ENCODE data around the gene PMPCA.

PMPCA gene

DNA sequence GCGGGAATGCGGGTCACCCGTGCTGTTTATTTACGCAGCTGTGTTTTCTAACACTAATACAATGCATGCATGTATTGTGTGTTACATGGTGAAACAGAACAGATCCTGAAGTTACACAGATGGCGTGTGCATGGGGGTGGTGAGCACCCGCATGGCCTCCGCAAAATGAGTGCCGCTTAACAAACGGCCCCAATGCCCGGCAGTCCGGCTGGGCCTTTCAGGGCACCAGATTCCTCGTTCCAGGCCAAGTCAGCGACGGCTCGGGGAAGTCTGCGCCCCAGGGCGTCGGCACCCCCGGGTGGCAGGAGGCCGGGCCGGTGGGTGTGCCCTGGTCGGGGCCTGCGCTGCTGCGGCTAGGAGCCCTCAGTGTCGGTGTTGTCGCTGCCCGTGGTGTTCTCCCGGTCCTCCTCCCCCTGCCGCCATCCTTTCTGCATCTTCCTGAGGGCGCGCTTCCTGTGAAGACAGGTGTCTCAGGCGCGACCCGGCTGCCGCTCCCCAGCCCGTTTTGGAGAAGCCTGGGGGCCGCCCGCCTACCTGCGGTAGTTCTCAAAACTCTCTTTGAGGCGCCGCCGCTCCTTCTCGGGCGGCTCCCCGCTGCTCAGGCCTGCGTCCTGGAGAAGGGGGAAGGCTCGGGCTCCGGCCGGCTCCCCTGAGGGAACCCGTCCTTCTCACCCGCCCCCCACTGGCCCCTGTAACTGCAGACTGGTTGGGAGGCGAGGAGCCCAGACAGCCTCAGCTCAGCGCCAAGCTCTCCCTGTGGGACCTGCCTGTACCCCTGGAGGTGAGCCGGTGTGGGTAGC lies 46.3 kb upstream of the PMPCA start:
- TF ChIP-seq, protein P1, sequence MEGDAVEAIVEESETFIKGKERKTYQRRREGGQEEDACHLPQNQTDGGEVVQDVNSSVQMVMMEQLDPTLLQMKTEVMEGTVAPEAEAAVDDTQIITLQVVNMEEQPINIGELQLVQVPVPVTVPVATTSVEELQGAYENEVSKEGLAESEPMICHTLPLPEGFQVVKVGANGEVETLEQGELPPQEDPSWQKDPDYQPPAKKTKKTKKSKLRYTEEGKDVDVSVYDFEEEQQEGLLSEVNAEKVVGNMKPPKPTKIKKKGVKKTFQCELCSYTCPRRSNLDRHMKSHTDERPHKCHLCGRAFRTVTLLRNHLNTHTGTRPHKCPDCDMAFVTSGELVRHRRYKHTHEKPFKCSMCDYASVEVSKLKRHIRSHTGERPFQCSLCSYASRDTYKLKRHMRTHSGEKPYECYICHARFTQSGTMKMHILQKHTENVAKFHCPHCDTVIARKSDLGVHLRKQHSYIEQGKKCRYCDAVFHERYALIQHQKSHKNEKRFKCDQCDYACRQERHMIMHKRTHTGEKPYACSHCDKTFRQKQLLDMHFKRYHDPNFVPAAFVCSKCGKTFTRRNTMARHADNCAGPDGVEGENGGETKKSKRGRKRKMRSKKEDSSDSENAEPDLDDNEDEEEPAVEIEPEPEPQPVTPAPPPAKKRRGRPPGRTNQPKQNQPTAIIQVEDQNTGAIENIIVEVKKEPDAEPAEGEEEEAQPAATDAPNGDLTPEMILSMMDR (IDR thresholded peaks at IDR 0.05; ENCODE audit: extremely low read depth, insufficient read depth, missing control alignments) = no peak
- in situ Hi-C loops (cut with MboI; ENCODE audit: low pct_unique_long_range_greater_than_20kb, low sequenced_read_pairs, unreplicated experiment) = no loop called here
- DNase-seq (ENCODE audit: low spot score) = no peak

DNA sequence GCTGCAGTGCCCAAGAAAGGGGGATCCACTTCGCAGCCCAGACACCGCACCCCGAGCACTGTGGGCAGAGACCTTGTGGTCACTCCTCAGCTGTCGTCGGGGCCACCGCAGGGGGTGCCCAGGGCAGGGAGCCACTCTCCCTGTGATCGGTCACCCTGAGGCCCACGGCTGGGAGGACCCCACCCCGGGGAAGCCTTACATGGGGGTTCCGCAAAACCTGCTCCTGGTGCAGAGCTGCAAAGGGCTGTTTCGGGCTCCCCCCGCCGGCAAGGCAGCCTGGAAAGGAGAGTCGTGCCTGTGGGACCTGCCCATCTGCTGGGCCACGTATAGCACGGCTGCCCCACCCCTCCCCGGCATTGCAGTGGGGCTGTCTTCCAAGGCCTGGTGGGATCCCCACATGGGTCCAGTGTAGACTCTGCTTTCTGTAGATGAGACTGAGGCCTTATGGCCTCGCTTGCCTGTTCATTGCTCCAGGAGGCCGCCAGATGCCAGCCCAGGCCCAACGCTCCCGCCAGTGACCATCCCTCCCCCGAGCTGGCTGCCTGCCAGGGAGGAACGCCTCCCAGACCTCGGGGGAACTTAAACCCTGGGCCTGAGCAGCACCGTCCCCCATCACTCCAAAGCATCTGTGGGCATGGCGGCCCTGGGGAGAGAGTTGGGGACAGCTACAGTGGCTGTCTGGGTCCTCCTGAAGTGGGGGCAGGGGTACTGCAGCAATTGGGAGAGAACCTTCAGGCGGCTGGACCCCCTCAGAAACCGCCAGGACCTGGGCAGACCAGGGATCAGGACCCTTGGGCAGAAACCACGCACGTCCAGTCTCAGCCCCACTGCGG lies 45.3 kb upstream of the PMPCA start:
- TF ChIP-seq, protein P1 (IDR thresholded peaks at IDR 0.05; ENCODE audit: extremely low read depth, insufficient read depth, missing control alignments) = no peak
- in situ Hi-C loops (cut with MboI; ENCODE audit: low pct_unique_long_range_greater_than_20kb, low sequenced_read_pairs, unreplicated experiment) = no loop called here
- no peak for DNase-seq (ENCODE audit: low spot score)

DNA sequence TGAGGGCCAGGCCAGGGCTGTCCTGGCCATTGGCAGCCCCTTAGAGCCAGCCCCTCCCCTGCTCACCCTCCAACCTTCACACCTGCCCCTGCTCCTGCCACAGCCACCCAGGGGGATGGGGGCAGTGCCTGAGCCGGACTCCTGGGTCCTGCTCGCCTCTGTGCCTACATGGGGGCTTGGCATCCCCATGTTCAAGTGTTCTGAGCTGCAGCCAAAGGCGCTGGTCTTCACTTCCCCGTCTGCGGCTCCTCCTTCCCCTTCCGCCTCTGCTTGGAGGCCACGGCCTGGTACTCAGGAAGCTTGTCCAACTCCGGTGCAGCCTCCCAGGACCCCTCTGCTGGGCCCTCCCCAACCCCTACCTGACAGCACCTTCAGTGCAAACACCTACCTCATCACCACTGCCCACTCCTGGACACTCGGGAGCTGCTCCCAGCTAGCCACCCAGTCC lies 44.7 kb upstream of the PMPCA start:
- DNase-seq (ENCODE audit: low spot score) = no peak
- in situ Hi-C loops (cut with MboI; ENCODE audit: low pct_unique_long_range_greater_than_20kb, low sequenced_read_pairs, unreplicated experiment) = no loop called here
- TF ChIP-seq, protein P1 (IDR thresholded peaks at IDR 0.05; ENCODE audit: extremely low read depth, insufficient read depth, missing control alignments) = no peak

DNA sequence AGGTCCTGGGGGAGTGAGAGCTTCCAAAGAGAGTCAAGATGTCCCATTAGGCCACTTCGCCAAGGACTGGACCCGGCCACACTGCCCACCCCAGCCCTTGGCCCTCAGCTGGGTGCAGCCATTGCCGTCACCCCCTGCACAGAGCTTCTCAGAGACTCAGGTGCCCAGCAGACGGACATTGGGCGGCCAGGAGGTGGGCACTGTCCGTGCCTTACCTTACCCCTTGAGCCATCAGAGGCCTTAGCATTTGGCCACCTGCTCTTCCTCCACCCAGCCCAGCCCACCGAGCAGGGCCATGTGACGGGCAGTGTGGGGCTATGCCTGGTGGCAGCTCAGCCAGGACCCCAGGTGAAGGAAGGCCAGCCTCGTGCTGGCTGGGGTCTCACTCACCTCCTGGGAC lies 43.6 kb upstream of the PMPCA start:
- in situ Hi-C loops (cut with MboI; ENCODE audit: low pct_unique_long_range_greater_than_20kb, low sequenced_read_pairs, unreplicated experiment) = no loop called here
- DNase-seq (ENCODE audit: low spot score) = no peak
- TF ChIP-seq, protein P1 (IDR thresholded peaks at IDR 0.05; ENCODE audit: extremely low read depth, insufficient read depth, missing control alignments) = no peak

DNA sequence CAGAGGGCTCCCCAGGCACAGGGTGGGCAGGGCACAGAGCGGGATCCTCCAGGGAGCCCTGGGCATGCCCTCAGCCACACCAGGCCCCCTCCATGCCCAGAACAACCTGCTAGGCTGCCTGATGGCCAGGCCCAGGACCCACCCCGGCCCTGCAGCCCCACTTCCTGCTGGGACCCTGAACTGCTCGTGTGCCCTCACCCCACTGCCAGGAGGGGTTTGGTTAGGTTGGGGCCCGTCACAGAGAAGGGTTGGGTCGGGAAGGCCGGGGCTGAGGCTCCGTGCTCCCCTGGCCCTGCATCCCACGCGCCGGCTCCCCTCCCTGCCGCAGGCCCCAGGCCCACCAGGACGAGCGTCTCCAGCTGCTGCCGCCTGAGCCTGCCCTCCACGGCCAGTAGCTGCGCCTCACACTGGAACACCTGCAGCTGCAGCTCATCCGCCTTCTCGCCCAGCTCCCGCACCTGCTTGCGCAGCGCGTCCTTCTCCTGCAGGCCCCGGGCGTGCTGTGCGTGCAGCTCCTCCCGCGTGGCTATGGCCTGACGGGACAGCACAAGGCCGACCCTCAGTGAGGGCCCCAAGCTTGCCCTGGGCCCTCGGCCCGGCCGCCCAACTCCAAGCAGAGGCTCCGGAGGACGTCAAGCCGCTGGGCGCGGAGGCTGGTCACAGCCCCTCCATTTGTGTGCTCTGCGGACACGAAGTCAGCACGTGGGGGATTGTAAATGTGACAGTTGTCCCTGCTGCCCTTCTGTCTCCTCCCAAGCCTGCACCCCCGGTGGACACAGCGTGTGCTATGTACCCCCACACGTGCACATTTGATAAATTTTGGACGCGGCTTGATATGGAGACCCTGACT lies 42.9 kb upstream of the PMPCA start:
- in situ Hi-C loops (cut with MboI; ENCODE audit: low pct_unique_long_range_greater_than_20kb, low sequenced_read_pairs, unreplicated experiment) = no loop called here
- no peak for DNase-seq (ENCODE audit: low spot score)
- TF ChIP-seq, protein P1 (IDR thresholded peaks at IDR 0.05; ENCODE audit: extremely low read depth, insufficient read depth, missing control alignments) = no peak

DNA sequence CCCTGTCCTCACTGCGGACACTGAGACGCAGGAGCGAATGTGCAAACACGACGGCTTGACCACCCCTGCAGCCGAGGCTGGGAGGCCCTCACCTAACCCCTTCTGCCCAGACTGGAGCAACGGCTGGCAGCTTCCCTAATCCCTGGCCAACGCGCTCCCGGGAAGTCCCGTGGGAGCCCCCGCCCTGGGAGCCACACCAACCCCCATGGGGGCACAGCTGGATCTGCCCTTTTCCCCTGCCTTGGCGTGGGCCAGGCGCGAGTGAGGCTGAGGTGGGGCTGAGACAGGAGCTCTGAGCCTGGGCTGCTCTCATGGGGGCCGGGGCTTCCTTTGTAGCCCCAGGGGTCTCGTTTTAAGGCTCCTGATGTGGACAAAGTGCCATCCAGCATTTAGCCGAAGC lies 42.3 kb upstream of the PMPCA start:
- TF ChIP-seq, protein P1 (IDR thresholded peaks at IDR 0.05; ENCODE audit: extremely low read depth, insufficient read depth, missing control alignments) = no peak
- DNase-seq (ENCODE audit: low spot score) = no peak
- in situ Hi-C loops (cut with MboI; ENCODE audit: low pct_unique_long_range_greater_than_20kb, low sequenced_read_pairs, unreplicated experiment) = no loop called here
